Stimulated activated CD4-positive, alpha-beta T cell treated with anti-CD3 and anti-CD28 coated beads, Interleukin-15, amount 100 ng/mL, for 1 hour (primary cell): ENCODE measurements around the gene ZNF582.
A peak's percentile ranks its signal among the peaks of the same experiment; 100 is the strongest.

Experiments used
- DNase-seq, 2 donors: peaks; one replicate each; pipeline ENCODE4 v3.0.0-alpha.2; 2020; ENCODE audit warnings: low read depth in 1 of 2, low spot score in 1 of 2

The ZNF582 gene

DNA sequence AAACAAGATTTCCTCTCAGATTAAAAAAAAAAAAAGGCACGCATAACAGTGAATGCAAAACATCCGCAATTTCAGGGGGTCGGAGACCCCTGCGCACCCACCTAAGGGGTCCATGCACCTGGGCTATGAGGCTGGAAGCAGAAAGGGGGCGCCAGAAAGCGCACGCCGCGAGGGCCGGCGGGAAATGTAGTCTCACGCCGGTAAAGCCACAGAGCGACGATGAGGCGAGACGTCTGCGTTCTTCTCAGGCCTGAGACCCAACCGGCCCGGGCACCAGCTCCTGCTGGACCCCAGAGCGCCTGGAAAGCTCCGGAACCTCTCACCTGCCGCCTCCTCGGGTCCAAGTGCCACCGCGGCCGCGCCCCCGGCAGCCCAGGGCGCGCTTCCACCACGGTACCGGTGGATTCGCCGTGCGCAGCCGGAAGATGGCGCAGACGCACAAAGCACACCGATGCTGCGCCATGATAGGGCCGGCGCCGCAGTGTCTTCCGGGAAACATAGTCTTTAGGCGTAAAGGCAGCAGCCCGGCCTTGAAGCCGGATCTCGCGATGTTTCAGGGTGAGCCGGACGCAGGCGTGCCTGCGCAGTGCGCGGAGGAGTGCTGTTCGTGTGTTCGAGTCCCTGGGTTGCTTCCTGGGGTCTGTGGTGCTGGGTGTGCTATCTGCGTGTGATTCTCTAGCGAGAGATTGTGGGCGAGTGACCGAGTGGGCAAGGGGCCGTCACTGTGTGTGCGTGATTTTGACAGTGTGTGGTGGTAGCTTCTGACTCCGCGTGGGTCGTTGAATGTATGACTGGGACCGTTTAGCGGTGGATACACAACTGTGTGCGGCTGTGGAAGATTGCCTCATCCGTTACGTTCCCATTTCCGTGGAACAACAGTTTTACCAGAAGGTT, at the start of gene ZNF582:
TSS of gene ZNF582 (minus strand) at position 416 of the 894 bp plus-strand sequence. CDS start 1,782 bp downstream, outside the sequence.
- DNase-seq: peak; percentile 79 to 80

DNA sequence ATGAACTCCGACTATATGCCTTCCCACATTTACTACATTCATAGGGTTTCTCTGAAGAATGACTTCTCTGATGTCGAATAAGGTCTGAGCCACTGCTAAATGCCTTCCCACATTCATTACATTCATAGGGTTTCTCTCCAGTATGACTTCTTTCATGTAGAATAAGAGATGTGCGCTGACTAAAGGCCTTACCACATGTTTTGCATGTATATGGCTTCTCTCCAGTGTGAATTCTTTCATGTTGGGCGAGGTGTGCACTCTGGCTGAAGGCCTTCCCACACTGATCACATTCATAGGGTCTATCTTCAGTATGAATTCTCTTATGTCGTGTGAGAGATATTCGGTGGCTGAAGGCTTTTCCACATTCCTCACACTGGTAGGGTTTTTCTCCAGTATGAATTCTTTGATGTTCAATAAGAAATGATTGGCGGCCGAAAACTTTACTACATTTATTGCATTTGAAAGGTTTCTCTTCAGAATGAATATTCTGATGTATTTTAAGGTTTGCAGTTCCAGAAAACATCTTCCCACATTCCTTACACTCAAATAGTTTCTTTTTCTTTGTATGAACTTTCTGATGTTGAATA, 48.0 kb upstream of the ZNF582 start:
- no peak for DNase-seq

DNA sequence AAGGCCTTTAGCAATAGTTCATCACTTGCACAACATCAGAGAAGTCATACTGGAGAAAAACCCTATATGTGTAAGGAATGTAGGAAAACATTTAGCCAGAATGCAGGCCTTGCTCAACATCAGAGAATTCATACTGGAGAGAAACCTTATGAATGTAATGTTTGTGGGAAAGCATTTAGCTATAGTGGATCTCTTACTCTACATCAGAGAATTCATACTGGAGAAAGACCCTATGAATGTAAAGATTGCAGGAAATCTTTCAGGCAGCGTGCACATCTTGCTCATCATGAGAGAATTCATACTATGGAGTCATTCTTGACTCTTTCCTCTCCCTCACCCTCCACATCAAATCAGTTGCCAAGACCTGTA, 30.6 kb upstream of the ZNF582 start:
- no peak for DNase-seq

DNA sequence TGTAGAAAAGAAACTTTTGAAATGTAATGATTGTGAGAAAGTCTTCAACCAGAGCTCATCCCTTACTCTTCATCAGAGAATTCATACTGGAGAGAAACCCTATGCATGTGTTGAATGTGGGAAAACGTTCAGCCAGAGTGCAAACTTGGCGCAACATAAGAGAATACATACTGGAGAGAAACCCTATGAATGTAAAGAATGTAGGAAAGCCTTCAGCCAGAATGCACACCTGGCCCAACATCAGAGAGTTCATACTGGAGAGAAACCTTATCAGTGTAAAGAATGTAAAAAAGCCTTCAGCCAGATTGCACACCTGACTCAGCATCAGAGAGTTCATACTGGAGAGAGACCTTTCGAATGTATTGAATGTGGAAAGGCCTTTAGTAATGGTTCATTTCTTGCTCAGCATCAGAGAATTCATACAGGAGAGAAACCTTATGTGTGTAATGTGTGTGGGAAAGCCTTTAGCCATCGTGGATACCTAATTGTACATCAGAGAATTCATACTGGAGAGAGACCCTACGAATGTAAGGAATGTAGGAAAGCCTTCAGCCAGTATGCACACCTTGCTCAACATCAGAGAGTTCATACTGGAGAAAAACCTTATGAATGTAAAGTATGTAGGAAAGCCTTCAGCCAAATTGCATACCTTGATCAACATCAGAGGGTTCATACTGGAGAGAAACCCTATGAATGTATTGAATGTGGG, 30.1 kb upstream of the ZNF582 start:
- no peak for DNase-seq

DNA sequence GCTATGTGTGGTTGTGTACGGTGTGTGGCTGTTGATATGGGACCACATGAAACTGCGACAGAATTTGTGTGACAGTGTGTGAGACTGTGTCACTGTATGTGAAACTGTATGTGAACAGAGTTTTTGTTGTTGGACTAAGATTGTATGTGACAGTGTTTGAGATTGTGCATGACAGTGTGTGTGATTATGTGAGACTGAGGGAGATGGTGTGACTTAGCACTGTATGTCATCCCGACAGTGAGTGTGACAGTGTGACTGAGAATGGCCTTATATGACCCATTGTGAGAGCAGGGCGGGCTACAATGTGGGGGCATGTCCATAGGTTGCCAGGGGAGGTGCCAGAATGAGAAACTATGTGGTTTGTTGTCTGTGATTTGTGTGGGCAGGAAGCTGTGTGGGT, 11.7 kb upstream of the ZNF582 start:
- no peak for DNase-seq

DNA sequence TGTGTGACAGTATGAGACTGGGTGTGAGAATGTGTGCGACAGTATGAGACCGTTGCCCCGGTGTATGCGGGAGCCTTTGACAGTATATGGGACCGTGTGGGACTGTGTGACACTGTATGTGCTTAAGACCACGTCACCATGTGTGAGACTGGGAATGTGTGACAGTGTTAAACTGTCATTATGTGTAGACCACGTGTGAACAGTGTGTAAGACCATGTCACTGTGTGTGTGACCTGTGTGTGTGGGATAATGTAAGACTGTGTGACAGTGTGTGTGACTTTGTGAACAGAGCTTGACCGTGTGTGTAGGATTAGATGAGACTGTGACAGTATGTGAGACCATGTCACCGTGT, 11.3 kb upstream of the ZNF582 start:
- DNase-seq: no peak

DNA sequence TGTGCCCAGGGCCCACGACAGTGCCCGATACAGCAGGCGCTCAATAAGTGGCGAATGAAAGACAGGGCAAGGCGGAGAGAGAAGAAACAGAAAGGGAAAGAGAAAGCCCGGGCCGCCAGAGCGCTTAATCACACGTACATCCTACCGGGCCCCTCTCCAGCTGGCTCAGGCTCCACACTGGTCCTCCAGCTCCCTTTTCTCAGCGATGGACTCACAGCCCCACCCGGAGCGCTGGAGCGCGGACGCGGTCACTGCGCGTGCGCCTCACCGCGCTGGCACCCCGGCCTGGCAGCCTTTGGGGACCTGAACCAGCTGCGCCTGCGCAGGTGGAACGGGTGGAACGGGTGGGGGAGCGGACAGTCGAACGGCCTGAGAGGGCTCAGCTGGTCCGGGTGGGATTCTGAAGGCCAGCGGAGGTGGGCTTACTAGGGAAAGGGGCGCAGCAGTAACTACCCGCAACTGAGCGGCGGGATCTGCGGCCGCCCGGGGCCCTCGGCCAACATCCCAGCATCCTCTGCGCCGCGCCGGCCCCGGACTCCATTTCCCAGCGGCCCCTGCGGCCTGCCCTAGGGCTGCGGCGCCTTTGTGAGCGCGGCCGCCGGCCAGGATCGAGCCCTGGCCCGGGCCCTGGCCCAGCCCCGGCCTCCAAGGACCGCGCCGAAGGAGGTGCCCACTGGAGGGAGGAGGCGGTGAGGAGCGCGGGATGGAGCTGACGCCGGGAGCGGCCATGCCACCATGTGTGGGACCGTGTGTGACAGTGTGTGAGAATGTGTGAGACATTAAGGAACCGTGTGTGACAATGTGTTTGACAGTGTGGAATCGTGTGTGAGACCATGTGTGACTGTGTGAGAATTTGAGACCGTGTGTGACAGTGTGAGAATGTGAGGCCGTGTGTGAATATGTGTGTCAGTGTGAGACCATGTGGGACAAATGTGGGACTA, 10.7 kb upstream of the ZNF582 start, which contains the start of gene ZNF583:
TSS of gene ZNF583 (plus strand) at position 569 of the 941 bp plus-strand sequence. CDS start 2,783 bp downstream, outside the sequence.
- peak; percentile 81 to 85 for DNase-seq

DNA sequence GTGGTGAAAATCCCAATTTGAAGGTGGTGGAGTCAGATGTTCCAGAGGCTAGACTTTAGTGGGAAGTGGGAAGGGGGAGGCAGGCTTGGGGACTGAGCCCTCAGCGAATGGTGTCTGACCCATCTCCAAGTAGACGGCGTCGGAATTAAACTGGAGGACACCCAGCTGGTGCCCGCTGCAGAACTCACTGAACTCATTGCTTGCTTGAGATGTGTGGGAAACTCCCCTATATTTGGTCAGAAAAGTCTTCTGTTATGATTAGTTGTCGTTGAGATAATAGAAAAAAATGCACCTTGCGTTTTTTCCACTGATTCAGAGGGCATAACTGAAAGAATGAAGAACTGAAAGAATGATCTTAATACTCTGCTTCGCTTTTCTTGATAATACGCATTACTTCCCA, 9.9 kb upstream of the ZNF582 start:
- DNase-seq: no peak

DNA sequence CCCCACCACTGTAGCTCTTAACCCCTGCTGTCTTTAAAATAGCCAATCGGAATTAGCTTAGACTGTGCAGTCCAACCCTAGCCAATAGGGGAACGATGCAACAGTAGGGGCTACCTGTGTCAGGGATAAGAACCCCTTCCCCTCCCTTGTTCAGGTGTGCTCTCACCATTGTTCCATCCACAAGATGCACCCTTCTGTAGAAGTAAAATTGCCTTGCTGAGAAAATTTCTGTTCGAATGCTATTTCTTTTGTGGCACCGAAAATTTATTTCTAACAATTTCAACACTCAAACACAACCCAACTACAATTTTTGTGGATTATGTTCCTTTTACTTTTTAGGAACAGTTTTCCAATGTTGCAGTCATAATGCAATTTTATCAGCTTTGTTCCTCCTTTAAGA, 7.2 kb upstream of the ZNF582 start:
- no peak for DNase-seq

DNA sequence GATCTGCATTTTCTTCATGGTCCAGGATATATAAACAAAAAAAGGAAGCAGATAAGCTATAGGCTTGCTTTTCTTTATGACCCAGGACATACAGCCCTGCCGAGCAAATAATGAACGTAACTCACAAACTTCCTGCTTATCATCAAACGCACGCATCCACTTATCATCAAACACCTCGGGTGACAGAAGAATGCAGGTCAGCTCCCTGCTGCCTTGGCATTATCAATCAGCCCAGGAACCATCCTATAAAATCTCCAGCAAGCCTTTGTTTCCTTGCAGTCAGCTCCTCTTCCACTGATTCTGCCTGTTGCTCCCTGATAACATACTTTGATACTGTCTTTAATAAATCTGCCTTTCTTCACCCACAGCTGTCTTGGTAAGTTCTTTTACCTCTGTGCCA, 5.5 kb upstream of the ZNF582 start:
- DNase-seq: no peak

DNA sequence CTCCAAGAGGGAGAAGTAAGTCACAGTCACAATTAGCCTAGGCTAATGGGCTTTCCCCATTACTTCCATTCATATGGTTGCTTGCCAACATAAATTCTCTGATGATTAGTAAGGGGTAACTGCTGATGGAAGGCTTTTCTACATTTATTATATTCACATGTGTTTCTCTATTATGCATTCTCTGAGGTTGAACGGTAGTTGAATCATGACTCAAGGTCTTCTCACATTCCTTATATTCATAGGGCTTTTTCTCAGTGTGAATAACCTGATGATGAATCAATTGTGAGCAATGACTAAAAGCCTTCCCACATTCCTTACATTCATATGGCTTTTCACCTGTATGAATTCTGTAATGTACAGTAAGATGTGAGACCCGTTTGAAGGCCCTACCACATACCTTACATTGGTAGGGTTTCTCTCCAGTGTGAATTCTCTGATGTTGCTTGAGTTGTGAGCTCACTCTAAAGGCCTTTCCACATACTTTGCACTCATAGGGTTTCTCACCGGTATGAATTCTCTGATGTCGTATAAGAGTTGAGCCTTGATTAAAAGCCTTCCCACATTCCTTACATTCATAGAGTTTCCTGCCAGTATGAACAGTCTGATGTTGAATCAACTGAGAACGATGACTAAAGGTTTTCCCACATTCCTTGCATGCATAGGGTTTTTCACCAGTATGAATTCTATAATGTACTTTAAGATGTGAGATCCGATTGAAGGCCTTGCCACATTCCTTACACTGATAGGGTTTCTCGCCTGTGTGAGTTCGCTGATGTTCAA, 9.3 kb downstream of the ZNF582 start:
- no peak for DNase-seq

DNA sequence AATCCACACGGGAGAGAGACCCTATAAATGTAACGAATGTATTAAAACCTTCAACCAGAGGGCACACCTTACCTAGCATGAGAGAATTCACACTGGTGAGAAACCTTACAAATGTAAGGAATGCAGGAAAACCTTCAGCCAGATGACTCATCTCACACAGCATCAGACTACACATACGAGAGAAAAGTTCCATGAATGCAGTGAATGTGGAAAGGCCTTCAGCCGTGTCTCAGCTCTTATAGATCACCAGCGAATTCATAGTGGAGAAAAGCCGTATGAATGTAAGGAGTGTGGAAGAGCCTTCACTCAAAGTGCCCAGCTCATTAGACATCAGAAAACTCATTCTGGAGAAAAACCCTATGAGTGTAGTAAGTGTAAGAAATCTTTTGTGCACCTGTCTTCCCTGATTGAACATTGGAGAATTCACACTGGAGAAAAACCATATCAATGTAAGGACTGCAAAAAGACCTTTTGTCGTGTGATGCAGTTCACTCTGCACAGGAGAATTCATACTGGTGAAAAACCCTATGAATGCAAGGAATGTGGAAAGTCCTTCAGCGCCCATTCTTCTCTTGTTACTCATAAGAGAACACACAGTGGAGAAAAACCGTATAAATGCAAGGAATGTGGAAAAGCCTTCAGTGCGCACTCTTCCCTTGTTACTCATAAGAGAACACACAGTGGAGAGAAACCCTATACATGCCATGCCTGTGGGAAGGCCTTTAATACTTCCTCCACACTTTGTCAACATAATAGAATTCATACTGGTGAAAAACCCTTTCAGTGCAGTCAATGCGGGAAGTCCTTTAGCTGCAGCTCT, 16.0 kb downstream of the ZNF582 start:
- DNase-seq: no peak

DNA sequence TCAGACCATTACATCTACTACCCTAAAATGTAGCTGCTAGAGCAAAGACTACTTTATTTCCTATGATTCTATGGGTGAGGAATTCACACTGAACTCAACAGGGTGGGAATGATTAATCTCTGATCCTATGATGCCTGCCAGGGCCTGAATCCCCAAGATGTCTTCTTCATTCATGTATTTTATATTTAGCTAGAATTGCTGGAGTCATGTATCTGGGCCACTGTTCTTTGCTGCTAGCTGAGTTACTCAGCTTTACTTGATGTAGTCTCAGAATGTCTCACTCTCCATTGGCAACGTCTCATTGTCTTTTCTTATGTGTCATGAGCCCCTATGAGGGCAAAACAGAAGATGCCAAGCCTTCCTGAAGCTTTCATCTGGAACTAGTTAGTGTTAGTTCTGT, 21.1 kb downstream of the ZNF582 start:
- DNase-seq: no peak

DNA sequence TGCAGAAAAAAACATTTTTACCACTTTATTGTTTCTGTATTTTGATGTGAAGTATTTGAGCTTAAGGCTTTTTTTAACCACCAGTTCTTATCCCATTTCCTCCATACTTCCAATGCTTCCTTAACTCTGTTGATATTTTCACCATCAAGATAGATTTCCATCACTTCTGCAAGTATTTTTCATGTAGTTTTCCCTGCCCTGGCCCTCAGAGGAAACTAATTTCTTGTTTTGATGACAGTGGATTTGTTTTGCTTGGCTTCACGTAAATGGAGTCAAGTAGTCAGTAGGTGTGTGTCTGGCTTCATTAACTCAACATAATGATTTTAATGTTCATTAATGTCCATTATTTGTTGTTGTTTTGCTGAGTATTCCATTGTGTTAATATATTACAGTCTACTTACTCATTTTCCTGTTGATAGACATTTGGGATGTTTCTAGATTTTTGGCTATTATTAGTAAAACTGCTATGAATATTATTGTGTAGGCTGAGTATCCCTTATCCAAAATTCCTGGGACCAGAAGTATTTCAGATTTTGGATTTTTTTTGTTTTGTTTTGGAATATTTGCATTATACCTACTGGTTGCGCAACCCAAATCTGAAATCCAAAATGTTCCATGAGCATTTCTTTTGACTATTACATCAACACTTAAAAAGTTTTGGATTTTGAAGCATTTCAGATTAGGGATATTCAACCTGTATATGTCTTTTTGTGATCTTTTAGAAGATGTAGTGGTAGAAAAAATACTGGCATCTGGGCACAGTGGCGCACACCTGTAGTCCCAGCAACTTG, 23.3 kb downstream of the ZNF582 start:
- no peak for DNase-seq

DNA sequence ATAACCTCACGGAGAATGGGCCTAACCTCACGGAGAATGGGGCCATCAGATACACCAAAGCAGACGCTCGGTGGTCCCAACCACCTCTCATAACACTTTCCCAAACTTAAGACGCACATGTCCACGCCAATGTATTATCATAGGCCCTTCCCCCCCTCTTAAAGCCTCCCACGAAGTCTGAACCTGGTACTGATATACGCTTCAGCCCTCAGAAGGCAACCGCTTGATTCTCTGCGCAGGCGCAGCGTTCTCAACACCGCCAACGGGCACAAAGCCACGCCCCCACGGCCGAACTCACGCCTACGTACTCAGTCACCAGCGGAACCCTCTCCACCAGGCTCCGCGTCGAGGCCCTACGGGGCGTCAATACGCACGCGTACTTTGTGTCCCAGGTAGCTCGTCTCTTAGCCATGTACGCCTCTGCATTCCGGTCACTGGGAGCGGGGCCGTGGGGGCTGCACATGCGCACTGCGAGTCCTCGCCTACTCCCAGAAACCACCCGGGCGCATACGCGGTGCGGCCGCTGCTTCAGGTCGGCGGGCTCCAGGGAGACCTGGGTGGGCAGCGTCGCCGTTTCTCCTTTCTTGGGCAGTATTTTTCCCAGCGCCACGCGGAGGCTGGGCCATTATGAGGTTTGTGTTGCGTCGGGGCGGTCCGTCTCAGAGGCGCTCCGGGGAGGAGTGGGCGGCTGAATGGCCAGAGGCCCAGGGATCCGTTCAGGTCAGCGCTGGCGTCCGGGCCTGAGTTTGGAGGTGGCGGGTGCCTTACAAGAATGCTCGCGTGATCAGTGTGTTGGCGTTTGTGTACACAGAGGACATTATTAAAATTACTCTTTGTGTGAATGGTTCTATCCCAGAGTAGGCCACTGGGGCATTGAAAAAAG, 25.3 kb downstream of the ZNF582 start:
- peak; percentile 50 to 63 for DNase-seq

DNA sequence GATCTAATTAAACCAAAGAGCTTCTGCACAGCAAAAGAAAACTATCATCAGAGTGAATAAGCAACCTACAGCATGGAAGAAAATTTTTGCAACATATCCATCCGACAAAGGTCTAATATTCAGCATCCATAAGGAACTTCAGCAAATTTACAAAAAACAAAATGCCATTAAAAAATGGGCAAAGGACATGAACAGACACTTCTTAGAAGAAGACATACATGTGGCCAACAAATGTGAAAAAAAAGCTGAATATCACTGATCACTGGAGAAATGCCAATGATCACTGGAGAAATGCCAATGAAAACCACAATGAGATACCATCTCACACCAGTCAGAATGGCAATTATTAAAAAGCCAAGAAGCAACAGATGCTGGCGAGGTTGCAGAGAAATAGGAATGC, 32.5 kb downstream of the ZNF582 start:
- no peak for DNase-seq

DNA sequence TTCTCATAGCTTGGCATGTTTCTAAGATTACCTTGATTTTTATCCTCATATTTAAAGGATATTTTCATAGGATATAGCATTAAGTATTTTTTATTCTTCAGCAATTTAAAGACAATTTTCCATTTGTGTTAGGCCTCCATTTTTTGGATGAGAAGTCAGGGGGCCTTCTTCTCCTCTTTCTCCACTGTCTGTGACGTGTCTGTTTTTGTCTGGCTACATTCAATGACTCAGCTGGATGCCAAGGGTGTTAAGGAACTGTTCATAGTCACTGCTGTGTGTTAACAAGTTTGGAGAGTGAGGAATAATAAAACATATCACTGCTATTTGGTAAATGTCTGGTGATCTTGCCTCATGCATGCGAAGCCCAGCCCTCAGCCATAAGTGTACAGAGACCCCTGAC, 36.4 kb downstream of the ZNF582 start:
- no peak for DNase-seq

DNA sequence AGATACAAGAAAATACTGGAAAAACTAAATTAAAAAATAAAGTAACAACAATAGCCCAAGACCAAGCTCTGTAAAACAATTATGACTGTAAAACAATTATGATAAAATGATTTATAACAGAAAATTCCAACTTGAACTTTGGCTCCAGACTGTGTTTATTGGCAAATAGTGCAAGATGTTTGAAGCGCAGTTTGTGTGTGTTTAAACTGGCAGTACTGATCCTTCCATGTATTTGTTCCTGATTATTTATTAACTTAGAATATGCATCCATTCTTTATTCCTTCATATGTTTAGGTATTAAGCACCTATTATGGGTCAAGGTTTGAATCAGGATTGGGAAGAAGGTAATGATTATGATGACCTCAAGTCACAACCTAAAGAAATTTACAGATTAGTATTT, 37.8 kb downstream of the ZNF582 start:
- DNase-seq: no peak
